GM12878 (cell line): ENCODE measurements around the gene STXBP1. TPM values are rescaled to one million over a fixed set of nuclear protein-coding genes. Genes with fewer than 3 reads are reported as not detected.

ENCODE experiments used
- ATAC-seq: fragments of 200-7000 bp; cut with Tn5 transposase; 3 replicates; pipeline ENCODE4 v1.9.1; 2020; ENCODE audit warnings: mild to moderate bottlenecking, moderate library complexity
- BruUV-seq: library from RNA; stranded (reverse); fragments of 400-500 nt; replicated peaks from 2 replicates; lab custom pipeline; 2021; lab: Mats Ljungman, UMichigan
- CTCF ChIA-PET: fragments of 300-600 bp; sonication (Branson Sonifier 250); formaldehyde crosslinking; extraction: SDS; loops from one replicate; lab custom pipeline; 2021; ENCODE audit warnings: inconsistent platforms; lab: Yijun Ruan, JAX
- POLR2A ChIA-PET: fragments of 350-600 bp; formaldehyde crosslinking; extraction: SDS; loops from one replicate; lab custom pipeline; 2021; ENCODE audit warnings: inconsistent platforms; lab: Charles Lee
- RAD21 ChIA-PET: fragments of 300-600 bp; sonication (Branson Sonifier 250); formaldehyde crosslinking; loops from one replicate; lab custom pipeline; 2023; ENCODE audit warnings: antibody characterized with exemption; ENCODE audit not compliant: unreplicated experiment; lab: Charles Lee
- SMC1A ChIA-PET: fragments of 300-600 bp; sonication (Branson Sonifier 250); formaldehyde crosslinking; loops from one replicate; lab custom pipeline; 2023; ENCODE audit not compliant: unreplicated experiment, uncharacterized antibody; lab: Charles Lee
- DNase-seq: peaks from one replicate; pipeline ENCODE4 v3.0.0-alpha.2; 2011; ENCODE audit warnings: low read depth, low spot score
- FAIRE-seq: peaks from 3 replicates; lab custom pipeline; 2011; peaks lifted over from hg19 to GRCh38; lab: Jason Lieb, UNC
- H2AFZ ChIP-seq: 2 replicates; pipeline ENCODE4 v1.6.0; 2011; ENCODE audit warnings: low read depth, low read length, control low read depth; ENCODE audit not compliant: control insufficient read depth
- H3K27ac ChIP-seq: 2 replicates; pipeline ENCODE4 v1.5.1; 2011; ENCODE audit warnings: control low read depth; ENCODE audit not compliant: control insufficient read depth, insufficient read depth
- H3K27me3 ChIP-seq, 2 experiments: replicated peaks in 1 of 2; 2 replicates each; pipeline versions ENCODE4 v1.6.0 to v1.6.1; 2011; ENCODE audit warnings: low read length in 1 of 2; ENCODE audit not compliant: control insufficient read depth in 2 of 2, insufficient read depth in 2 of 2
- H3K36me3 ChIP-seq, 2 experiments: 2 replicates each; pipeline ENCODE4 v1.5.1; 2011; ENCODE audit warnings: low read length in 1 of 2; ENCODE audit not compliant: control insufficient read depth in 2 of 2, insufficient read depth in 2 of 2
- H3K4me1 ChIP-seq: 2 replicates; pipeline ENCODE4 v1.6.1; 2011; ENCODE audit warnings: mild to moderate bottlenecking, low read length, moderate library complexity, mixed read lengths; ENCODE audit not compliant: control insufficient read depth, insufficient read depth
- H3K4me2 ChIP-seq: 2 replicates; pipeline ENCODE4 v1.6.0; 2011; ENCODE audit warnings: control low read depth; ENCODE audit not compliant: control insufficient read depth, insufficient read depth
- H3K4me3 ChIP-seq: fragments of 200-600 bp; sonication (generic); 2 replicates; pipeline ENCODE4 v1.5.1; 2016
- H3K79me2 ChIP-seq: 2 replicates; pipeline ENCODE4 v1.6.0; 2011; ENCODE audit warnings: low read length; ENCODE audit not compliant: control insufficient read depth, insufficient read depth
- H3K9ac ChIP-seq: 2 replicates; pipeline ENCODE4 v1.8.0; 2011; ENCODE audit warnings: low read length, control low read depth, mixed read lengths; ENCODE audit not compliant: control insufficient read depth, insufficient read depth
- H3K9me3 ChIP-seq: replicated peaks from 3 replicates; pipeline ENCODE4 v1.5.1; 2011; ENCODE audit warnings: mild to moderate bottlenecking, low read length; ENCODE audit not compliant: control insufficient read depth, insufficient read depth
- H4K20me1 ChIP-seq: 2 replicates; pipeline ENCODE4 v1.6.0; 2011; ENCODE audit not compliant: control insufficient read depth, insufficient read depth
- ASH2L ChIP-seq: fragments of 300-600, 200-600 bp; sonication (generic); IDR thresholded peaks from 2 replicates; pipeline ENCODE4 v1.6.1; 2017; ENCODE audit warnings: low read depth, mild to moderate bottlenecking, borderline replicate concordance
- BCLAF1 ChIP-seq: fragments of 450-650 bp; IDR thresholded peaks from 2 replicates; pipeline ENCODE4 v1.6.1; 2017; ENCODE audit warnings: antibody characterized with exemption, mild to moderate bottlenecking, moderate library complexity
- FOXM1 ChIP-seq: IDR thresholded peaks from 2 replicates; pipeline ENCODE4 v1.6.1; 2012; ENCODE audit warnings: low read depth, mild to moderate bottlenecking, inconsistent platforms, low read length, moderate library complexity
- MXI1 ChIP-seq: fragments of 150-350 bp; IDR thresholded peaks from 2 replicates; pipeline ENCODE4 v1.6.1; 2011; ENCODE audit warnings: low read depth, mild to moderate bottlenecking, inconsistent platforms, low read length, improper control_type of control experiment
- POU2F2 ChIP-seq: IDR thresholded peaks from 3 replicates; pipeline ENCODE4 v1.6.1; 2011; ENCODE audit warnings: low read depth, mild to moderate bottlenecking, low read length, borderline replicate concordance
- PRDM15 ChIP-seq: fragments of 450-650 bp; formaldehyde crosslinking; IDR thresholded peaks from 2 replicates; pipeline ENCODE4 v1.4.0; 2020; ENCODE audit warnings: mild to moderate bottlenecking, moderate library complexity
- RAD51 ChIP-seq: fragments of 450-650 bp; IDR thresholded peaks from 2 replicates; pipeline ENCODE4 v1.6.1; 2016; ENCODE audit warnings: moderate library complexity, mild to moderate bottlenecking, inconsistent platforms
- WGBS: methylation state at CpG from one replicate; pipeline ENCODE4 v1.1.6; 2016; ENCODE audit warnings: low lambda C conversion rate; ENCODE audit not compliant: insufficient replicate concordance, insufficient coverage; ENCODE audit errors: missing lambda C conversion rate; 5-methylcytosine and 5-hydroxymethylcytosine counted together
- in situ Hi-C: fragments of 300-500 bp; cut with MboI; formaldehyde crosslinking; loops from 9 replicates; pipeline ENCODE4 v1.14.3; 2018; ENCODE audit warnings: mixed read lengths
- intact Hi-C: fragments of 100-400 bp; cut with micrococcal nuclease; formaldehyde crosslinking; loops from one replicate; pipeline ENCODE4 v1.14.2; 2022; ENCODE audit not compliant: unreplicated experiment
- polyA plus RNA-seq, 11 experiments: library from polyadenylated mRNA; depleted of rRNA in 4 of 11; unstranded in 6 of 11; stranded (reverse) in 5 of 11; fragments of >200 nt; fragmentation: Nextera tagmentation in 4 of 11; fragmentation: Illumina TruSeq in 1 of 11; extraction: Ambion mirVana in 4 of 11; extraction: Trizol in 1 of 11; gene quantifications; 1 replicate in 1 of 11; 2 replicates in 10 of 11; pipeline versions ENCODE4 v1.2.1 to v1.2.3, GENCODE V29; 2011 to 2016; ENCODE audit warnings: inconsistent platforms in 2 of 11, missing spikeins in 2 of 11, low read depth in 1 of 11
- total RNA-seq, 4 experiments: library from RNA; depleted of rRNA in 3 of 4; stranded (reverse); fragments of >200 nt in 3 of 4; fragmentation: Illumina TruSeq in 1 of 4; extraction: Trizol in 1 of 4; gene quantifications; 2 replicates each; pipeline versions ENCODE4 v1.2.1 to v1.2.3, GENCODE V29; 2013 to 2021

Gene STXBP1
- total and polyA plus RNA-seq, 10 of the 15 experiments (the other 5 are each of a cell fraction or from before 2014, with no cell fraction given): 0.08 to 0.85 (median 0.31) TPM; not detected in 3

GRCh38 chr9:127722055-127722745 lies 110.1 kb downstream of the STXBP1 start (continued):
- no peak for TF ChIP-seq PRDM15 (CRISPR knock-in tag)

GRCh38 chr9:127723013-127723412 lies 110.9 kb downstream of the STXBP1 start:
- POLR2A ChIA-PET: no interaction called here
- no peak overlapping the region for H3K4me2 ChIP-seq
- no peak overlapping the region for H3K4me3 ChIP-seq
- intact Hi-C loops: no loop called here
- H3K9ac ChIP-seq: no peak overlapping the region
- H3K79me2 ChIP-seq: no peaks in the 10 kb centered on the region
- WGBS: 66% methylated on average over 13 of the region's 13 CpGs
- H2AFZ ChIP-seq: no peak overlapping the region
- no TSS peak for BruUV-seq
- no peaks in the 10 kb centered on the region for H4K20me1 ChIP-seq
- H3K27ac ChIP-seq: no peak overlapping the region
- ATAC-seq (no peak), FAIRE-seq (no peak), DNase-seq (no peak)
- H3K27me3 ChIP-seq: no peaks in the 10 kb centered on the region
- in situ Hi-C loops: no loop called here
- RAD21 ChIA-PET: no interaction called here
- SMC1A ChIA-PET: no interaction called here
- H3K4me1 ChIP-seq: no peaks in the 10 kb centered on the region
- CTCF ChIA-PET: no interaction called here
- no peaks in the 10 kb centered on the region for H3K9me3 ChIP-seq
- H3K36me3 ChIP-seq: no peaks in the 10 kb centered on the region
- TF ChIP-seq BCLAF1 (no peak), ASH2L (no peak), FOXM1 (no peak), MXI1 (no peak), RAD51 (no peak), POU2F2 (no peak)
